IPS-18c (cell line): ENCODE results near the gene AGRN.
"Not testable (repeated sequence)": the region's sequence is repeated elsewhere in the genome, so short reads cannot be mapped to it uniquely, and the experiment has no call there.

Experiments used
- H3K4me3 ChIP-seq: 2 replicates; pipeline ENCODE4 v1.7.0; 2013; ENCODE audit warnings: low read depth, mild to moderate bottlenecking, low read length, moderate library complexity; ENCODE audit not compliant: insufficient read depth
- H3K9me3 ChIP-seq: one replicate; pipeline ENCODE4 v1.6.1; 2013; ENCODE audit warnings: mild to moderate bottlenecking, low read length, moderate library complexity; ENCODE audit not compliant: control insufficient read depth, insufficient read depth

Gene AGRN

GRCh38 chr1:1098681-1099421 lies 78.9 kb downstream of the AGRN start:
- Histone ChIP-seq H3K4me3 (no peak overlapping the region), H3K9me3 (peaks cover 2% of the 10 kb centered on the region)

GRCh38 chr1:1099506-1100183 lies 79.7 kb downstream of the AGRN start:
- Histone ChIP-seq H3K9me3 (peaks cover 2% of the 10 kb centered on the region), H3K4me3 (no peak overlapping the region)

- Histone ChIP-seq H3K4me3 (no peak overlapping the region), H3K9me3 (peaks cover 2% of the 10 kb centered on the region)
These were observed 80.4 kb downstream of the AGRN start for GRCh38 chr1:1100296-1100695.

GRCh38 chr1:1101503-1101902 lies 81.6 kb downstream of the AGRN start:
- Histone ChIP-seq H3K4me3 (no peak overlapping the region), H3K9me3 (peaks cover 2% of the 10 kb centered on the region)

- H3K4me3 ChIP-seq, H3K9me3 ChIP-seq: not testable (repeated sequence)
These were observed 84.2 kb downstream of the AGRN start for GRCh38 chr1:1104152-1104551.
